Measurements from ENCODE around the gene SPTBN4.
A peak's percentile ranks its signal among the peaks of the same experiment; 100 is the strongest.
"Not testable (repeated sequence)": the region's sequence is repeated elsewhere in the genome, so short reads cannot be mapped to it uniquely, and the experiment has no call there.

Gene SPTBN4

GRCh38 chr19:40589591-40590429 lies 123.0 kb downstream of the SPTBN4 start:
- Histone ChIP-seq H3K36me3 (peaks cover 73% of the 10 kb centered on the region), H3K4me1 (ENCODE audit: control insufficient read depth in 1 of 2, insufficient read depth in 1 of 2, low read depth in 1 of 2, low read length in 1 of 2) (peaks cover 18 to 23% of the 10 kb centered on the region in 2 experiments), H3K27ac (peak overlapping the region; percentile 8), H3K27me3 (peaks cover 12% of the 10 kb centered on the region), H3K4me3 (ENCODE audit: low read depth in 1 of 2, low read length in 1 of 2) (no peak overlapping the region), H3K9me3 (no peaks in the 10 kb centered on the region)
- TF ChIP-seq CTCF (IDR thresholded peaks at IDR 0.05): no peak

GRCh38 chr19:40590464-40591265 lies 123.9 kb downstream of the SPTBN4 start:
- Histone ChIP-seq H3K4me1 (ENCODE audit: control insufficient read depth in 1 of 2, insufficient read depth in 1 of 2, low read depth in 1 of 2, low read length in 1 of 2) (peaks cover 10 to 14% of the 10 kb centered on the region in 2 experiments), H3K9me3 (no peaks in the 10 kb centered on the region), H3K4me3 (ENCODE audit: low read depth in 1 of 2, low read length in 1 of 2) (no peak overlapping the region), H3K36me3 (peaks cover 65% of the 10 kb centered on the region), H3K27me3 (peaks cover 21% of the 10 kb centered on the region), H3K27ac (peak overlapping the region; percentile 54)
- no peak for TF ChIP-seq CTCF (IDR thresholded peaks at IDR 0.05)

DNA sequence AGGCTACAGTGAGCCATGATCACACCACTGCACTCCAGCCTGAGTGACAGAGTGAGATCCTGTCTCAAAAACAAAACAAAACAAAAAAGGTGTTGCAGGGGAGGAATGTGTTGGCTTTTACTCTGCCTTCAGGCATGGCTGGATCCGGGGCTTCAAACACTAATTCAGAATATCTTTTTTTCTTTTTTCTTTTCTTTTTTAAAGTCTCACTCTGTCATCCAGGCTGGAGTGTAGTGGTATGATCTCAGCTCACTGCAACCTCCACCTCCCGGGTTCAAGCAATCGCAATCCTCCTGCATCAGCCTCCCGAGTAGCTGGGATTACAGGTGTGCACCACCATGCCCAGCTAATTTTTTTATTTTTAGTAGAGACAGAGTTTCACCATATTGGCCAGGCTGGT lies 124.9 kb downstream of the SPTBN4 start:
- not testable (repeated sequence) for H3K9me3 ChIP-seq; H3K4me1 ChIP-seq (ENCODE audit: control insufficient read depth in 1 of 2, insufficient read depth in 1 of 2, low read depth in 1 of 2, low read length in 1 of 2); H3K4me3 ChIP-seq (ENCODE audit: low read depth in 1 of 2, low read length in 1 of 2)
- peaks cover 31% of the 10 kb centered on the region for H3K27me3 ChIP-seq
- H3K36me3 ChIP-seq: peaks cover 57% of the 10 kb centered on the region
- H3K27ac ChIP-seq: peak overlapping the region; percentile 54

- H3K9me3 ChIP-seq: no peaks in the 10 kb centered on the region
- H3K4me1 ChIP-seq (ENCODE audit: control insufficient read depth in 1 of 2, insufficient read depth in 1 of 2, low read depth in 1 of 2, low read length in 1 of 2): peaks cover under 1 to 5% of the 10 kb centered on the region in 2 experiments
- TF ChIP-seq CTCF (IDR thresholded peaks at IDR 0.05): no peak
- H3K36me3 ChIP-seq: peaks cover 52% of the 10 kb centered on the region
- peak overlapping the region; percentile 54 for H3K27ac ChIP-seq
- peaks cover 36% of the 10 kb centered on the region for H3K27me3 ChIP-seq
- no peak overlapping the region for H3K4me3 ChIP-seq (ENCODE audit: low read depth in 1 of 2, low read length in 1 of 2)
These were observed 125.4 kb downstream of the SPTBN4 start for GRCh38 chr19:40592170-40592569.

- Histone ChIP-seq H3K36me3 (peaks cover 32% of the 10 kb centered on the region), H3K4me1 (ENCODE audit: control insufficient read depth in 1 of 2, insufficient read depth in 1 of 2, low read depth in 1 of 2, low read length in 1 of 2) (peaks cover 4 to 16% of the 10 kb centered on the region in 2 experiments), H3K27me3 (peaks cover 56% of the 10 kb centered on the region), H3K27ac (no peak overlapping the region), H3K4me3 (ENCODE audit: low read depth in 1 of 2, low read length in 1 of 2) (no peak overlapping the region), H3K9me3 (no peaks in the 10 kb centered on the region)
- no peak for TF ChIP-seq CTCF (IDR thresholded peaks at IDR 0.05)
These were observed 127.5 kb downstream of the SPTBN4 start for GRCh38 chr19:40594255-40594654.

Data from neutrophil (primary cell).